Activated CD8-positive, alpha-beta memory T cell treated with anti-CD3 and anti-CD28 coated beads, Interleukin-2, amount 50 U/mL, for 24 hours (primary cell): ENCODE data around the gene BSN.
"Not testable (repeated sequence)": the region's sequence is repeated elsewhere in the genome, so short reads cannot be mapped to it uniquely, and the experiment has no call there.

Experiments used
- DNase-seq: peaks from one replicate; pipeline ENCODE4 v3.0.0-alpha.2; 2020; ENCODE audit errors: extremely low read depth

The BSN gene

GRCh38 chr3:49673715-49674496 lies 119.6 kb downstream of the BSN start, which contains the start of gene APEH:
APEH (plus strand) TSS chr3:49674351; CDS start chr3:49674402, 51 bp downstream.
- DNase-seq, result peak; percentile 95

- no peak for DNase-seq
These were observed 120.3 kb downstream of the BSN start for GRCh38 chr3:49674497-49674983.

DNA sequence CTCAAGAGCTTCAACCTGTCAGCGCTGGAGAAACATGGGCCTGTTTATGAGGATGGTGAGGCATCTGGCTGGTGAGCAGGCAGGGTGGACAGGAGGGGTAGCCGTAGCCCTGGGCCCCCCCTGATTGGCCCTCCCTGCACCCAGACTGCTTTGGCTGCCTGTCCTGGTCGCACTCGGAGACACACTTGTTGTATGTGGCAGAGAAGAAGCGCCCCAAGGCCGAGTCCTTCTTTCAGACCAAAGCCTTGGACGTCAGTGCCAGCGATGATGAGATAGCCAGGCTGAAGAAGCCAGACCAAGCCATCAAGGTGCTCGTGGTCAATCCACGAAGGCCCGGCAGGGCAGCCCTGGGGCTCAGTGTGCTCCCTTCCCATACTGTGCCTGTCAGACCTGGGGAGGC lies 121.6 kb downstream of the BSN start:
- no peak for DNase-seq

DNA sequence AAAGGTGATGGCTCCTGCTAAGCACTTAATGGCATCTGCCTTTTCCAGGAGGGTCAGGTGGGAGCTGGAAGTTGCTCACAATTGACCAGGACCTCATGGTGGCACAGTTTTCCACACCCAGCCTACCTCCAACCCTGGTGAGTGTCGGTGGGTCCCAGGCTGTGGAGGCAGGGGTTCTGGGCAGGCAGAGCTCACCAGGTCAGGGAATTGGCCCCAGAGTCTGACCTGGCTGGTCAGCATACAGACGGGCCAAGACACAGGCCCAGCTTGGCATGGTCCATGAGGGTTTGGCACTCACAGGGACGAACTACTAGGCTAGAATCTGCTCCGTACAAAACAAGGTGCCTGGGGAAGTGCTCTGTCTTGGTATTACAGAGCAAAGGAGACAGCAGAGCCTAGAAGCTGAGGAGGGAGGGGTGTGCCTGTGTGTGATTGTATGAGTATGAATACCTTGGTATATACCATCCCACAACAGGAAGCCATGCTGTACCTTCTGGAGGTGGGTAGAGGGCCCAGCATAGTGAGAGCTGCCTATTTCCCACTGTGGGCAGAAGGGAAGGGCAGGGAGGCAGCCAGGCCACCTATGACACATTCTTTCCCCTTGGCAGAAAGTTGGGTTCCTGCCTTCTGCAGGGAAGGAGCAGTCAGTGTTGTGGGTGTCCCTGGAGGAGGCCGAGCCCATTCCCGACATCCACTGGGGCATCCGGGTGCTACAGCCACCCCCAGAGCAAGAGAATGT lies 126.4 kb downstream of the BSN start:
- no peak for DNase-seq

- DNase-seq, result no peak
These were observed 126.9 kb downstream of the BSN start for GRCh38 chr3:49681232-49681522.

DNA sequence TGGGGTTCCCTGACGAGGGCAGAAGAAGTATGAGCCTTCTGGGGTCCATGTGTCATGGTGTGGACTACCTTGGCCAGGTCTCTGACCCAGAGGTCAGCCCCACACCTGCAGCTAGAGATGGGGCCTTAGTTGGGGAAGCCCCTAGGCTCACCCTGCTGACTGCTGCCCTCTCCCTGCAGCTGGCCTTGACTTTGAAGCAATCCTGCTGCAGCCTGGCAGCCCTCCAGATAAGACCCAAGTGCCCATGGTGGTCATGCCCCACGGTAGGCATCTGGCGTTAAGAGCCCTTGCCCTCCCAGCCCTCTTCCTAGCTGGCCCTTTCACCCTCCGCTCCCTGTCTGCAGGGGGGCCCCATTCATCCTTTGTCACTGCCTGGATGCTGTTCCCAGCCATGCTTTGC lies 127.3 kb downstream of the BSN start:
- DNase-seq, result no peak

DNA sequence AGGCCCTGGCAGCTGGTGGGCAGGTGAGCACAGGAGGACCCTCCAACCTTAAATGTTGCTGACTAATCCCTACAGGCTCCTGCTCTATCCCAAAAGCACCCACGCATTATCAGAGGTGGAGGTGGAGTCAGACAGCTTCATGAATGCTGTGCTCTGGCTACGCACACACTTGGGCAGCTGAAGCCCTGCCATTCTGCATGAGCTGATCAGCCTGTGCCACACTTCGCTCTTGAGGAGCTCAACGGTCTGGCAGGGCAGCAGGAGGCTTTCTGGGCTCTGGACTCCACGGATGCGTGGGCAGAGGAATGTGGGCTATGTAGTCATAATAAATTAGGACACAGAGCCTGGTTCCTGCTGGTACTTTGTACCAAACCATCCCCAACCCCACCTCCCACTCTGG lies 128.9 kb downstream of the BSN start:
- no peak for DNase-seq

DNA sequence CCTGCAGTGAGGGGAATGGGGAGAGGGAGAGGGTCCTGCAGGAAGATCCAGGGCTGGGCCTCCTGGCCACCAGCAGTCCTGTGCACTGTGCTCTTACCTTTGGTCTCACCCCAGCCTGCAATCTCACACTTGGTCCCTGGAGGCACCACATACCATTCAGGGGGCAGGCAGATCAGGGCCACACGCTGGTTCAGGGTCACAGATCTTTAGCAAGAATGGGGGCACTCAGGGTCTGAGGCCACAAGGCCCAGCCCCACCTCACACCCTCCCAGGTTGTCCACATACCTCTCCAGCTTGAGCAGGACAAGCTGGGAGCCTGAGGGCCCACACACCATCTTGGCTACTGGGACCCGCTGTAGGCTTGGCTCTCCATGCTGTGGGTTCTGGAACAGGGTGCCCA lies 130.2 kb downstream of the BSN start:
- not testable (repeated sequence) for DNase-seq

- DNase-seq, result not testable (repeated sequence)
These were observed 130.8 kb downstream of the BSN start for GRCh38 chr3:49685103-49685502.

DNA sequence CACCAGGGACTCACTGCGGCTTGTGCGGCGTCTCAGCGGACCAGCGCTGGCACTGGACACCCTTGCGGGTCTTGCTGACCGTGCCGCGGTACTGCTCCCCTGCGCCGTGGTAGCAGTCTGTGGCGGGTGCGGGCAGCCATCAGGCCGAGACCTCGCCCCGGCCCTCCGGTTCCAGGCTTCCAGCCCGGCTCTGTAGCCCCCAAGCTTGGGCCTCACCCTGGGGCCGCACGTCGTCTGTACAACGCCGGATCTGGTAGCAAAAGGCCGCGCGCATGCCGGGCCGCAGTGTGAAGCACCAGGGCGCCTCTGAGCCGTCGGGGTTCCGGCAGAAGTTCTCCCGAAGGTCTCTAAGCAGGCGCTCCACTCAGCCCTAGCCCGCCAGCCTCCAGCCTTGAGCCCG lies 131.6 kb downstream of the BSN start:
- DNase-seq, result not testable (repeated sequence)

DNA sequence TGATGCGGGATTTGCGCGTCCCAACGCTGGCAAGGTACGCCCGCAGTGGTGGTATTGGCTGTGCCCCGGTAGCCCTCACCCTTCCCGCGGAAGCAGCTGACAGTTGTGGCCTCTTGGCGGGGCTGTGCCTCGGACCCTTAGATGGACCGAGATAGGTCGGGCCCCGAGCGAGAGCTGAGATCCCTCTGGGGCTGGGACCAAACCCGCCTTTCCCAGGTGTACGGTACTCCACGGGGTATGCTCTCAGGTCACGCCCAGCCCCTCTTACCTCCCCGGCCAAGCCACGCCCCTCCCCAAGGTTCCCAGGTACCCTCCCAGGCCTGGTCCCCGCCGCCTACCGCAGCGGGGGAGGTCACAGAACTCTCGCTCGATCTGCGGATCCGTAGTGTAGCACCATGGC lies 132.1 kb downstream of the BSN start:
- not testable (repeated sequence) for DNase-seq

DNA sequence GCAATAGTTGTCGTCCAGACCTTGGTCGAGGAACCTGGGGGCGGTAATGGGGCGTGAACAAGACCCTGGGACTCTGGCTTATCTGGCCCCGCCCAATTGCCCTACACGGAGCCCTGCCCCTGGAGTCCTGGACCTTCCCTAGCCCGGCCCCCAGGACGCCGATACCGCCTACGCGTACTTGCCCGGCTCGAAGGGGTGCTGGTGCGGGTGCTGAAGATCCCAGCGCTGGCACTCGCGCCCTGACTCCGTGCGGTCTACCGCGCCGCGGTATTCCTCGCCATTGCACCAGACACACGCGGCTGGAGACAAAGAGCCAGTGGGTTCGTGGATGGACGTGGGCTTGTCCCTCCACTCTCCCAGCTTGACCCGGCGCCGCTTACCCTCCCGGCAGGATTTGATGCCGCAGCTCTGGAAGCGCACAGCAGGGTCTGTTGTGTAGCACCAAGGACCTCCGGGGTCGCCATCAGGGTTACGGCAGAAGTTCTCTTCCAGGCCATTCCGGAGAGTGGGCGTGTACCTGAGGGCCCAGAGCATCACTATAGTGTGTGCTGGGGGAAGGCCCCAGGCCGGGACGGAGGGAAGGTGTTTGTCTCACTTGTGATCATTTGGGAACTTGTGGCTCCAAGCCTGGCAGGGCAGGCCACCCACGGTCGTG lies 132.6 kb downstream of the BSN start:
- not testable (repeated sequence) for DNase-seq

DNA sequence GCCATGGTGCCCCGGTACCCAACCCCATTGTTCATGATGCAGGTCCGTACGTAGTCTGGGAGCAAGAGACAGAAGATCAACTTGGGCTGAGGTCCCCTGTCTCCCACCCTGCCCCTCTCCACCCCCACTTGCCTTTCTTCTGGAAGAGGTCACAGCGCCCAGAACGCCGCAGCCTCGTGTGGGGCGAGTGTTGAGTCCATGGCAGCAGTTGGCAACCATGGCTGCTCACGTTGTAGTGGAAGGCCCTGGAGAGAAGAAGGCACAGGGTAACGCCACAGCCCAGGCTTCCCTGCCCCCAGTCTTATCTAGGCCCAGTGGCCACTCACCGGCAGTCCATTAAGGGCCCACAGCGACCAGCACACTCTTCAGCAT lies 133.1 kb downstream of the BSN start:
- not testable (repeated sequence) for DNase-seq

- not testable (repeated sequence) for DNase-seq
These were observed 134.2 kb downstream of the BSN start for GRCh38 chr3:49688338-49689045.

DNA sequence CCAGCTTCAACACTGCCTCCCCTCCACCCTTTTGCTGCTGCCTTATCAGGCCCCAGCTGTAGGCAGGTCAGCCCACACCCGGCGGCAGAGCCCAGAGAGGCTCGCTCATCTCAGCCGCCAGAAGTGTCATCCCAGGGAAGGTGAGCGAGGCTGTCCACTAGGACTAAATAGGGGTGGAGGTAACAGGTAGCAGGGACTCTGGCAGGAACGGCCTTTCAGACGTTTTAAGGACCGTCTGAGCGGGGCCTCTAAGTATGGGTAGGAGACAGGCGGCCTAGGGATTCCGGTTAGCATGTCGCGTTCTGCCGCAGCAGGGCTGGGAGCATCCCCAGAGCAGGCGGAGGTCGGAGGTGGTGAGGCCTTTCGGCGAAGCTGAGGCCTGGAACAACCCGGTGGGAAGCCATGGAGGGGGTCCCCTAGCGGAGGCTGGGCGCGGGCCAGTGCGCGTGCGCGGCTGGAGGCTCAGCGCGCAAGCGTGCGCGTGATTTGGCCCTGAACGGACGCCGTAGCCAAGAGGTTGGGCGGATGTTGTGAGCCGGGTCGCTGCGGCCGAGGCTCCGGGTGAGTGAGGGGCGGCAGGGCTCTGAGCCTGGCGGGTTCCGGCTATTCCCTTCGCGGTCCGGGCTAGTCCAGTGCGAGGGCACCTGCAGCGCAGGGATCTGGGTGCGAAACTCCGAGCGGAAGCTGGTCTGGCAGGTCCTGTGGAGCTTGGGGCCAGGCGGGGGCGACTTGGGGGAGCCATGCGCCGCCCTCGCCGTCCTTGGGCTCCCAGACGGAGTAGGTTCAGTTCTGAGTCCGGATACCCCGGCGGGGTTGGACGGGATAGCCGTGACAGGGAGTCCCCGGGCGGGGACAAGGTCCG lies 135.0 kb downstream of the BSN start, which contains the start of the genes MST1 and RNF123:
Gene MST1, minus strand, starts transcription at position 429 of the 862 bp plus-strand sequence. CDS start 783 bp downstream, outside the sequence.
Gene RNF123, plus strand, starts transcription at position 512 of the 862 bp plus-strand sequence. CDS start 1,609 bp downstream, outside the sequence.
- DNase-seq, result peak; percentile 76

DNA sequence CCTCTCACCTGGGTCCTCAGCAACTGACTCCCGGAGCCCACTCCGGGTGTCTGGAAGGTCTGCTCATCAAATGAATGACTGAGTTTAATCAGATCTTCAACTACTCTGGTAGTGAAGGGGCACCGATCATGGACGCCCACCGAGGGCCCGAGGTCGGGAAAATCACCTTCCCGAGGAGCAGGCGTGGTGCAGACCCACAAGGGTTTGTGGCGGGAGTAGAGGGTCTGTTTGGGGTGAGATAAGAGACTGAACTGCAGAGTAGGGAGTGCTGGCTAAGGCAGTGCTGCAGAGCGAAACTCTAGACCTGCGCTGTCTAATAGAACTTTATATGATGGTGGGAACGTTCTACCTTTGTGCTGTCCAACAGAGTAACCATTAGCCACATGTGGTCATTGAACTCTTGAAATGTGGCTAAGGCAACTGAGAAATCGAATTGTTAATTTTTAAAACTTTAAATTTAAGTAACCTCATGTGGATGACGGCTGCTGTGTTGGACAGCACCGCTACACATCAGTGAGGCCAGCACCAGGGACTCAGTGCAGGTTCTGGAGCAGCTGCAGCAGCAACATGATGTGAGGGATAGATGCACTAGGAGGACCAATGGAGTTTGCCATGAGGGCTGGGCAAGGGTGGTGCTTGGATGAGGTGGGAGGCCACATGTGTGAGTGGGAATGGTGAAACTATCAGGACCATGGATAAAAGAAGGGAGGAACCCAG lies 135.8 kb downstream of the BSN start:
- DNase-seq, result not testable (repeated sequence)

- not testable (repeated sequence) for DNase-seq
These were observed 136.6 kb downstream of the BSN start for GRCh38 chr3:49690856-49691255.

- not testable (repeated sequence) for DNase-seq
These were observed 137.2 kb downstream of the BSN start for GRCh38 chr3:49691481-49691880.

GRCh38 chr3:49694409-49695070 lies 140.3 kb downstream of the BSN start:
- not testable (repeated sequence) for DNase-seq
